Right lobe of liver (tissue), 6 donors: ENCODE measurements around the gene FSTL3. TPM values are rescaled to one million over a fixed set of nuclear protein-coding genes. Genes with fewer than 3 reads are reported as not detected.

Experiments used
- ATAC-seq, 4 donors: fragments of 200-7000 bp; cut with Tn5 transposase; one replicate each; pipeline ENCODE4 v1.9.1; 2020; ENCODE audit warnings: mild to moderate bottlenecking in 4 of 4, moderate library complexity in 4 of 4
- DNase-seq, 3 donors: peaks; one replicate each; pipeline ENCODE4 v3.0.0-alpha.2; 2020
- H3K27ac ChIP-seq, 3 donors: fragments of 200-600 bp; one replicate each; pipeline ENCODE4 v1.8.0; 2022
- H3K27me3 ChIP-seq, 2 donors: fragments of 200-600 bp; one replicate each; pipeline ENCODE4 v1.8.0; 2022
- H3K36me3 ChIP-seq, 4 donors: fragments of 200-600 bp; sonication (generic) in 1 of 4; one replicate each; pipeline versions ENCODE4 v1.5.1 to v1.8.0; 2017 to 2022; ENCODE audit warnings: control low read depth in 1 of 4
- H3K4me1 ChIP-seq, 4 donors: fragments of 200-600 bp; sonication (generic) in 1 of 4; one replicate each; pipeline versions ENCODE4 v1.5.1 to v1.8.0; 2017 to 2022; ENCODE audit warnings: control low read depth in 1 of 4
- H3K4me3 ChIP-seq, 3 donors: fragments of 200-600 bp; one replicate each; pipeline ENCODE4 v1.8.0; 2022
- H3K9me3 ChIP-seq, 4 donors: fragments of 200-600 bp; sonication (generic) in 1 of 4; one replicate each; pipeline versions ENCODE4 v1.5.1 to v1.8.0; 2017 to 2022; ENCODE audit warnings: control low read depth in 1 of 4
- POLR2A ChIP-seq: fragments of 450-650 bp; IDR thresholded peaks from one replicate; pipeline ENCODE4 v1.6.1; 2017; ENCODE audit warnings: antibody characterized with exemption, mild to moderate bottlenecking
- WGBS: methylation state at CpG from one replicate; pipeline ENCODE4 v1.1.6; 2018; ENCODE audit warnings: low coverage, low lambda C conversion rate; ENCODE audit not compliant: insufficient coverage; ENCODE audit errors: missing lambda C conversion rate; 5-methylcytosine and 5-hydroxymethylcytosine counted together
- intact Hi-C, 2 donors: fragments of 100-400 bp; cut with DNase I; formaldehyde crosslinking; loops; one replicate each; pipeline versions ENCODE4 v1.11.2 to v1.14.1; 2022
- total RNA-seq, 6 experiments: library from RNA; depleted of rRNA in 2 of 6; stranded (reverse); fragments of >200 nt in 2 of 6; fragmentation: NEBNext Ultra II Directional in 3 of 6; extraction: Animal tissue kit (Norgen Biotek cat#: 25700) in 3 of 6; gene quantifications; one replicate each; pipeline versions ENCODE4 v1.1.0 to v1.2.4, GENCODE V29; 2016 to 2023
- TF ChIP-seq, protein P1 (sequence below), 4 donors: fragments of 200-600 bp in 3 of 4; fragments of 450-650 bp in 1 of 4; IDR thresholded peaks; one replicate each; pipeline versions ENCODE4 v1.5.1 to v1.8.0; 2016 to 2022; ENCODE audit warnings: antibody characterized with exemption in 4 of 4, mild to moderate bottlenecking in 2 of 4
- donor health status: DM: no; HTN: yes; CAD: no.
- donor health status: DM: no; HTN: no; CAD: no.
- donor health status: DM: no; HTN: no; CAD: no.
- donor health status: DM: no; HTN: yes; CAD: no.
- donor health status: DM: no; HTN: yes; CAD: no.

Gene FSTL3
- total RNA-seq, 6 experiments from 2014 or later, result 4.2 to 18.7 (median 10.4) TPM

DNA sequence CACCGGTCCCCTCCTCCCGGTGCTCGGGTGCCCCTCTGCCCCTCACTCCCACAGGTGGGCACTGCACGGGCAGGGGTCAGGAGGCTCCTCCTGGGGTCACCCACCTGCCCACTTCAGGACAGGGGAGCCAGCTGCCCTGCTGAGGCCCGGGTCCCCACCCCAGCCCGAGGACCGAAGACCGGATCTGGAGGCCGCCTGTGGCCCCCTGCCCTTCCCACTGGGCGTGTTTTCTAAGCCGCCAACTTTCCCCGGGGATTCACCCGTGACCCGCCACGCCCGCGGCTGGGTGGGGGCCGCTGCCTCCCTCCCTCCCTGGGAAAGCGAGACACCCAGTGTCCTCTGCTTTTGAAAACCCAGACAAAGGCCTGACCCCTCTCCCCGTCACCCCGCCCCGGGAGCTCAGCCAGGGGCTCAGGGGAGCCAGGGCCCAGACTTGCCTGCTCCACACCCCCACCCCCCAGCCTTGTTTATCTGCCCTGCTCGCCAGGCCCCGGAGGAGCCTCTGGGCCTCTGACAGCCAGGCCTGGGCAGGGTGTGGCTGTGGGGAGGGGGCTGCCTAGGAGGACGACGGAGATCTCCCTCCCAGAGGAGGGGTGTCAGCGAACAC, 33.9 kb downstream of the FSTL3 start:
- intact Hi-C loops, result no loop called here
- Histone ChIP-seq H3K36me3 (no peaks in the 10 kb centered on the region), H3K4me1 (no peaks in the 10 kb centered on the region), H3K9me3 (no peaks in the 10 kb centered on the region), H3K27ac (peak overlapping the region in 2 of 3 donors; percentile 40 to 57), H3K4me3 (peak overlapping the region; percentile 27 to 44 (median 33)), H3K27me3 (no peaks in the 10 kb centered on the region)
- peak; percentile 20 to 28 (median 24) for ATAC-seq
- DNase-seq, result no peak
- 0% methylated on average over 1 of the region's 27 CpGs for WGBS
- no peak for TF ChIP-seq POLR2A
- TF ChIP-seq, protein P1, sequence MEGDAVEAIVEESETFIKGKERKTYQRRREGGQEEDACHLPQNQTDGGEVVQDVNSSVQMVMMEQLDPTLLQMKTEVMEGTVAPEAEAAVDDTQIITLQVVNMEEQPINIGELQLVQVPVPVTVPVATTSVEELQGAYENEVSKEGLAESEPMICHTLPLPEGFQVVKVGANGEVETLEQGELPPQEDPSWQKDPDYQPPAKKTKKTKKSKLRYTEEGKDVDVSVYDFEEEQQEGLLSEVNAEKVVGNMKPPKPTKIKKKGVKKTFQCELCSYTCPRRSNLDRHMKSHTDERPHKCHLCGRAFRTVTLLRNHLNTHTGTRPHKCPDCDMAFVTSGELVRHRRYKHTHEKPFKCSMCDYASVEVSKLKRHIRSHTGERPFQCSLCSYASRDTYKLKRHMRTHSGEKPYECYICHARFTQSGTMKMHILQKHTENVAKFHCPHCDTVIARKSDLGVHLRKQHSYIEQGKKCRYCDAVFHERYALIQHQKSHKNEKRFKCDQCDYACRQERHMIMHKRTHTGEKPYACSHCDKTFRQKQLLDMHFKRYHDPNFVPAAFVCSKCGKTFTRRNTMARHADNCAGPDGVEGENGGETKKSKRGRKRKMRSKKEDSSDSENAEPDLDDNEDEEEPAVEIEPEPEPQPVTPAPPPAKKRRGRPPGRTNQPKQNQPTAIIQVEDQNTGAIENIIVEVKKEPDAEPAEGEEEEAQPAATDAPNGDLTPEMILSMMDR (IDR thresholded peaks at IDR 0.05), result no peak

DNA sequence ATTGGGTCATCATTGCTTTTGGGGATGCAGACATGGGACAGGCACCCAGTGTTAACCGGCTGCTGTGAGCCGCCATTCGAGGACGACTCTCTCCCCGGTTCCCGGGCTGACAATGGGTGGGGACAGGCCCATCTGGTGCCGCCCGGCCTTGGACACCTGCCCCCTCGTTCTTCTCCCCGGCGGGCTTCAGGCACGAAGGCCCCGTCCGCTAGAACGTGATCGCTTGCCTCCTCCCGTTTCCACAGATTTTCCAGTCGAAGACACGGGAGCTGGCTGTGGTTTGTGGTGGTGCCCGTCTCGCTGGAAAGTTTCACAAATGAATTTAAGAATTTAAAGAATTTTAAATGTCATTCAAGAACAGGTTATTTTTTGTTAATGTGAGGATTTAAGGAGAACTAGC, 34.6 kb downstream of the FSTL3 start:
- no peaks in the 10 kb centered on the region for H3K36me3 ChIP-seq
- no peak overlapping the region for H3K4me3 ChIP-seq
- H3K27ac ChIP-seq, result no peak overlapping the region
- WGBS, result 74% methylated on average over 14 of the region's 21 CpGs
- DNase-seq (no peak), ATAC-seq (no peak)
- H3K9me3 ChIP-seq, result no peaks in the 10 kb centered on the region
- no peak for TF ChIP-seq POLR2A
- TF ChIP-seq, protein P1 (IDR thresholded peaks at IDR 0.05), result no peak
- intact Hi-C loops, result no loop called here
- no peaks in the 10 kb centered on the region for H3K27me3 ChIP-seq
- H3K4me1 ChIP-seq, result no peaks in the 10 kb centered on the region

DNA sequence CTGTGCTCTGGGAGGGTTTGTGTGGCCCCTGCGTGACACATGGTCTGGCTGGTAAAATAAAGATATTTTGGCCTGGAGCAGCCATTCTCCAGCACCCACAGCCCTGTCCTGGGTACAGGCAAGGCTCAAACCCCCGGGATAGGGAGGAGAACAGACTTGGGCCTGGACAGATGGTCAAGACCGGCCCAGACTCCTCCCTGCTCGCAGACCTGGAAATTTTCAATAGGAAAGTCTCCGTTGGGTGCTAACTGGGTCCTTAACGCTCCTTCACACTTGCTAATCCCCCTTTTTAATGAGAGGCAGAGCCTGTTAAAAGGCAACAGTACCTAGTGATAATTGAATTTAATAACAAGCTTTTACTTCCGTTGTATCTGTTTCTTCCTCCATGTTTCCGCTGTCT, 35.1 kb downstream of the FSTL3 start:
- no peak overlapping the region for H3K27ac ChIP-seq
- no peaks in the 10 kb centered on the region for H3K9me3 ChIP-seq
- 70% methylated on average over 6 of the region's 8 CpGs for WGBS
- no peaks in the 10 kb centered on the region for H3K4me1 ChIP-seq
- no peak overlapping the region for H3K4me3 ChIP-seq
- ATAC-seq (no peak), DNase-seq (no peak)
- no peak for TF ChIP-seq POLR2A
- TF ChIP-seq, protein P1 (IDR thresholded peaks at IDR 0.05), result no peak
- H3K36me3 ChIP-seq, result no peaks in the 10 kb centered on the region
- no peaks in the 10 kb centered on the region for H3K27me3 ChIP-seq
- intact Hi-C loops, result no loop called here

DNA sequence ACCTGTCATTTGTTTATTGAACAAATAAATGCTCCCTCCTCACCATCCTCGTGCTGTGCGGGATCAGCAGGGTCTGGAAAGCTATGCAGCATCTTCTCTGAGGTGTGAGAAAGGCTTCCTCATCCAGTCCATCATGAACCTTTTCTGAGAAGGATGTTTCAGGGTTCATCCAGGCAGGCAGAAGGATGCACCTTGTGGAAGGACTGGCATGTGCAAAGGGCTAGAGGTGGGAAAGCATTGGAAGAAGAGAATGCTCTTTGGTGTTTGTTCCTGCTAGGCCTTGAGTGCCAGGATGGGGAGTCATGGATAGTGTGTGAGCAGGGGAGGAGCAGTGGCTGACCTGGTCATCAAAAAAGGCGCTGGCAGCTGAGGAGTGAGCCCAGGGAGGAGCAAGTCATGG, 39.2 kb downstream of the FSTL3 start:
- Histone ChIP-seq H3K27me3 (peaks cover 7 to 8% of the 10 kb centered on the region in 2 donors), H3K27ac (no peak overlapping the region), H3K4me1 (peaks cover 0 to 9% (median 0%) of the 10 kb centered on the region in 4 donors), H3K9me3 (no peaks in the 10 kb centered on the region), H3K4me3 (no peak overlapping the region), H3K36me3 (no peaks in the 10 kb centered on the region)
- ATAC-seq, result no peak
- 79% methylated on average over 2 of the region's 3 CpGs for WGBS
- TF ChIP-seq, protein P1 (IDR thresholded peaks at IDR 0.05), result no peak
- TF ChIP-seq POLR2A, result no peak
- no peak for DNase-seq
- intact Hi-C loops, result no loop called here
